ENCODE results near the gene FCHO2.

GRCh38 chr5:72920690-72921502, 34.9 kb upstream of the FCHO2 start:
- TF ChIP-seq FOS (IDR thresholded peaks at IDR 0.05; ENCODE audit: borderline replicate concordance, insufficient read depth, low read length), result no peak
- TF ChIP-seq POLR2A (IDR thresholded peaks at IDR 0.05; ENCODE audit: low read depth, low read length), result no peak
- no peak for TF ChIP-seq EZH2 (IDR thresholded peaks at IDR 0.05; ENCODE audit: borderline replicate concordance, low read depth, low read length, severe bottlenecking)
- peak in 1 of 2 donors; percentile 5 for TF ChIP-seq CTCF (IDR thresholded peaks at IDR 0.05; ENCODE audit: extremely low read depth in 1 of 2, insufficient read depth in 1 of 2, low read depth in 1 of 2, low read length in 2 of 2)
- TF ChIP-seq POLR2AphosphoS5 (IDR thresholded peaks at IDR 0.05; ENCODE audit: insufficient read depth, low read depth, low read length), result no peak
- no peak for TF ChIP-seq MAX (IDR thresholded peaks at IDR 0.05; ENCODE audit: insufficient read depth, insufficient read length)
- no peak for TF ChIP-seq GATA2 (IDR thresholded peaks at IDR 0.05; ENCODE audit: insufficient read depth, insufficient read length, low read depth, low read length)
